Measurements from ENCODE around the gene HGS. TPM values are rescaled to one million over a fixed set of nuclear protein-coding genes. Genes with fewer than 3 reads are reported as not detected.

HGS gene
- polyA plus RNA-seq, 3 donors, result 19.3 to 200 (median 28.0) TPM

GRCh38 chr17:81648013-81648706, 35.7 kb upstream of the HGS start:
- peaks cover 11 to 30% of the 10 kb centered on the region in 2 donors for H3K27me3 ChIP-seq (ENCODE audit: control insufficient read depth in 2 of 2, insufficient read depth in 2 of 2, low read length in 2 of 2)
- H3K9me3 ChIP-seq (replicated peaks in 1 of 2; ENCODE audit: control insufficient read depth in 1 of 2, insufficient read depth in 1 of 2, low read length in 2 of 2), result peaks cover 13 to 16% of the 10 kb centered on the region in 2 donors
- TF ChIP-seq CTCF (IDR thresholded peaks at IDR 0.05), result no peak
- peaks cover 5 to 6% of the 10 kb centered on the region in 2 donors for H3K4me1 ChIP-seq (ENCODE audit: control insufficient read depth in 1 of 2, insufficient read depth in 2 of 2, low read length in 2 of 2)
- peak overlapping the region in 1 of 2 donors; percentile 71 for H3K4me3 Mint-ChIP-seq
- DNase-seq, result no peak
- no peak overlapping the region for H3K27ac ChIP-seq (ENCODE audit: low read depth in 1 of 2, low read length in 2 of 2)
- H3K4me1 Mint-ChIP-seq, result peaks cover 2% of the 10 kb centered on the region
- peaks cover 10 to 26% (median 19%) of the 10 kb centered on the region in 7 donors for H3K9me3 Mint-ChIP-seq
- no peak overlapping the region for H3K4me2 ChIP-seq (replicated peaks; ENCODE audit: extremely low read depth, low read length, poor library complexity, severe bottlenecking)
- H3K4me3 ChIP-seq (replicated peaks in 1 of 3; ENCODE audit: low read depth in 2 of 3, low read length in 3 of 3), result no peak overlapping the region
- no peak overlapping the region for H2AFZ ChIP-seq (ENCODE audit: insufficient read depth, low read depth, low read length, poor library complexity, severe bottlenecking)
- H3K36me3 ChIP-seq (replicated peaks in 1 of 2; ENCODE audit: control insufficient read depth in 1 of 2, insufficient read depth in 2 of 2, low read length in 2 of 2), result no peaks in the 10 kb centered on the region
- peaks cover 2 to 6% of the 10 kb centered on the region in 2 donors for H3K36me3 Mint-ChIP-seq
- H3K27me3 Mint-ChIP-seq (ENCODE audit: low read depth in 3 of 3), result peaks cover 30 to 42% (median 41%) of the 10 kb centered on the region in 3 donors
- intact Hi-C loops (cut with micrococcal nuclease), result no loop called here
- no peaks in the 10 kb centered on the region for H4K20me1 ChIP-seq (ENCODE audit: insufficient read depth, low read length)
- no peak overlapping the region for H3K9ac ChIP-seq (ENCODE audit: insufficient read depth, low read length, poor library complexity, severe bottlenecking)
- 13% methylated on average over 75 of the region's 78 CpGs for WGBS (ENCODE audit: insufficient coverage)
- H3K79me2 ChIP-seq (ENCODE audit: insufficient read depth, low read length), result no peaks in the 10 kb centered on the region
- H3K27ac Mint-ChIP-seq, result no peak overlapping the region

- TF ChIP-seq CTCF (IDR thresholded peaks at IDR 0.05), result no peak
- H2AFZ ChIP-seq (ENCODE audit: insufficient read depth, low read depth, low read length, poor library complexity, severe bottlenecking), result no peak overlapping the region
- H3K9ac ChIP-seq (ENCODE audit: insufficient read depth, low read length, poor library complexity, severe bottlenecking), result no peak overlapping the region
- H3K4me3 ChIP-seq (replicated peaks in 1 of 3; ENCODE audit: low read depth in 2 of 3, low read length in 3 of 3), result no peak overlapping the region
- H3K4me1 Mint-ChIP-seq, result peaks cover 7% of the 10 kb centered on the region
- no peak overlapping the region for H3K27ac ChIP-seq (ENCODE audit: low read depth in 1 of 2, low read length in 2 of 2)
- peaks cover 10 to 26% (median 19%) of the 10 kb centered on the region in 7 donors for H3K9me3 Mint-ChIP-seq
- peak overlapping the region in 1 of 2 donors; percentile 71 for H3K4me3 Mint-ChIP-seq
- no peak overlapping the region for H3K27ac Mint-ChIP-seq
- no peaks in the 10 kb centered on the region for H4K20me1 ChIP-seq (ENCODE audit: insufficient read depth, low read length)
- peaks cover 11 to 12% of the 10 kb centered on the region in 2 donors for H3K4me1 ChIP-seq (ENCODE audit: control insufficient read depth in 1 of 2, insufficient read depth in 2 of 2, low read length in 2 of 2)
- no peak for DNase-seq
- peaks cover 13 to 16% of the 10 kb centered on the region in 2 donors for H3K9me3 ChIP-seq (replicated peaks in 1 of 2; ENCODE audit: control insufficient read depth in 1 of 2, insufficient read depth in 1 of 2, low read length in 2 of 2)
- H3K27me3 ChIP-seq (ENCODE audit: control insufficient read depth in 2 of 2, insufficient read depth in 2 of 2, low read length in 2 of 2), result peaks cover 11 to 30% of the 10 kb centered on the region in 2 donors
- intact Hi-C loops (cut with micrococcal nuclease), result no loop called here
- H3K27me3 Mint-ChIP-seq (ENCODE audit: low read depth in 3 of 3), result peaks cover 30 to 45% (median 42%) of the 10 kb centered on the region in 3 donors
- no peaks in the 10 kb centered on the region for H3K79me2 ChIP-seq (ENCODE audit: insufficient read depth, low read length)
- peaks cover 2 to 6% of the 10 kb centered on the region in 2 donors for H3K36me3 Mint-ChIP-seq
- no peaks in the 10 kb centered on the region for H3K36me3 ChIP-seq (replicated peaks in 1 of 2; ENCODE audit: control insufficient read depth in 1 of 2, insufficient read depth in 2 of 2, low read length in 2 of 2)
- no peak overlapping the region for H3K4me2 ChIP-seq (replicated peaks; ENCODE audit: extremely low read depth, low read length, poor library complexity, severe bottlenecking)
- 74% methylated on average over 12 of the region's 14 CpGs for WGBS (ENCODE audit: insufficient coverage)
Measured at GRCh38 chr17:81648707-81649085, 35.1 kb upstream of the HGS start.
